ENCODE data around the gene DDX42. TPM values are rescaled to one million over a fixed set of nuclear protein-coding genes. Genes with fewer than 3 reads are reported as not detected.
A peak's percentile ranks its signal among the peaks of the same experiment; 100 is the strongest.

The DDX42 gene
- total and polyA plus RNA-seq, 2 of the 13 experiments (the other 11 are each of a cell fraction or from before 2014, with no cell fraction given), result 87.2 to 92.9 TPM

- TF ChIP-seq PAWR (CRISPR knock-in tag; IDR thresholded peaks at IDR 0.05; ENCODE audit: borderline replicate concordance) (peak; percentile 97; the same call in 1 of the 2 replicates), ZNF530 (CRISPR knock-in tag; IDR thresholded peaks at IDR 0.05; ENCODE audit: low read depth) (no peak), SRSF1 (optimal IDR thresholded peaks at IDR 0.05; ENCODE audit: low read depth, low read length) (peak; percentile 94), ZNF563 (CRISPR knock-in tag; IDR thresholded peaks at IDR 0.05) (peak; percentile 94; the same call in 1 of the 2 replicates), ZNF598 (CRISPR knock-in tag; IDR thresholded peaks at IDR 0.05; ENCODE audit: borderline replicate concordance) (peak; percentile 84; the same call in 1 of the 2 replicates), PTBP1 (IDR thresholded peaks at IDR 0.05; ENCODE audit: low read depth, low read length, poor library complexity, severe bottlenecking) (no peak), JUN (CRISPR knock-in tag; IDR thresholded peaks at IDR 0.05) (peak; percentile 64; the same call in 1 of the 2 replicates), FOSL1 (CRISPR knock-in tag; IDR thresholded peaks at IDR 0.05; ENCODE audit: borderline replicate concordance) (no peak), HOXA5 (CRISPR knock-in tag; IDR thresholded peaks at IDR 0.05) (peak; percentile 77), ZBTB4 (CRISPR knock-in tag; IDR thresholded peaks at IDR 0.05; ENCODE audit: borderline replicate concordance) (peak; percentile 48; the same call in 1 of the 2 replicates), ZNF432 (CRISPR knock-in tag; IDR thresholded peaks at IDR 0.05; ENCODE audit: borderline replicate concordance) (no peak), ZNF503 (CRISPR knock-in tag; IDR thresholded peaks at IDR 0.05) (peak; percentile 51; the same call in 1 of the 2 replicates), BRCA1 (CRISPR knock-in tag; IDR thresholded peaks at IDR 0.05) (peak; percentile 83), ISX (CRISPR knock-in tag; conservative IDR thresholded peaks at IDR 0.05) (no peak), TARDBP (CRISPR knock-in tag; IDR thresholded peaks at IDR 0.05) (peak; percentile 71), SNAPC2 (CRISPR knock-in tag; IDR thresholded peaks at IDR 0.05) (no peak)
- TF ChIP-seq, protein P1, sequence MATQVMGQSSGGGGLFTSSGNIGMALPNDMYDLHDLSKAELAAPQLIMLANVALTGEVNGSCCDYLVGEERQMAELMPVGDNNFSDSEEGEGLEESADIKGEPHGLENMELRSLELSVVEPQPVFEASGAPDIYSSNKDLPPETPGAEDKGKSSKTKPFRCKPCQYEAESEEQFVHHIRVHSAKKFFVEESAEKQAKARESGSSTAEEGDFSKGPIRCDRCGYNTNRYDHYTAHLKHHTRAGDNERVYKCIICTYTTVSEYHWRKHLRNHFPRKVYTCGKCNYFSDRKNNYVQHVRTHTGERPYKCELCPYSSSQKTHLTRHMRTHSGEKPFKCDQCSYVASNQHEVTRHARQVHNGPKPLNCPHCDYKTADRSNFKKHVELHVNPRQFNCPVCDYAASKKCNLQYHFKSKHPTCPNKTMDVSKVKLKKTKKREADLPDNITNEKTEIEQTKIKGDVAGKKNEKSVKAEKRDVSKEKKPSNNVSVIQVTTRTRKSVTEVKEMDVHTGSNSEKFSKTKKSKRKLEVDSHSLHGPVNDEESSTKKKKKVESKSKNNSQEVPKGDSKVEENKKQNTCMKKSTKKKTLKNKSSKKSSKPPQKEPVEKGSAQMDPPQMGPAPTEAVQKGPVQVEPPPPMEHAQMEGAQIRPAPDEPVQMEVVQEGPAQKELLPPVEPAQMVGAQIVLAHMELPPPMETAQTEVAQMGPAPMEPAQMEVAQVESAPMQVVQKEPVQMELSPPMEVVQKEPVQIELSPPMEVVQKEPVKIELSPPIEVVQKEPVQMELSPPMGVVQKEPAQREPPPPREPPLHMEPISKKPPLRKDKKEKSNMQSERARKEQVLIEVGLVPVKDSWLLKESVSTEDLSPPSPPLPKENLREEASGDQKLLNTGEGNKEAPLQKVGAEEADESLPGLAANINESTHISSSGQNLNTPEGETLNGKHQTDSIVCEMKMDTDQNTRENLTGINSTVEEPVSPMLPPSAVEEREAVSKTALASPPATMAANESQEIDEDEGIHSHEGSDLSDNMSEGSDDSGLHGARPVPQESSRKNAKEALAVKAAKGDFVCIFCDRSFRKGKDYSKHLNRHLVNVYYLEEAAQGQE (IDR thresholded peaks at IDR 0.05; ENCODE audit: borderline replicate concordance in 1 of 2, low read depth in 1 of 2, low read length in 2 of 2), result peak in 1 of 2 experiments; percentile 57; a peak in 1 of 4 replicates
- TF ChIP-seq, protein P2, sequence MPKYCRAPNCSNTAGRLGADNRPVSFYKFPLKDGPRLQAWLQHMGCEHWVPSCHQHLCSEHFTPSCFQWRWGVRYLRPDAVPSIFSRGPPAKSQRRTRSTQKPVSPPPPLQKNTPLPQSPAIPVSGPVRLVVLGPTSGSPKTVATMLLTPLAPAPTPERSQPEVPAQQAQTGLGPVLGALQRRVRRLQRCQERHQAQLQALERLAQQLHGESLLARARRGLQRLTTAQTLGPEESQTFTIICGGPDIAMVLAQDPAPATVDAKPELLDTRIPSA (CRISPR knock-in tag; IDR thresholded peaks at IDR 0.05; ENCODE audit: borderline replicate concordance), result no peak; the same call in 1 of the 2 replicates
Measured at GRCh38 chr17:63827002-63827800, 53.2 kb downstream of the DDX42 start, which contains the start of the genes FTSJ3 and PSMC5 (continued).
